GM18858 (cell line): ENCODE data around the gene KRT6C.
"Not testable (repeated sequence)": the region's sequence is repeated elsewhere in the genome, so short reads cannot be mapped to it uniquely, and the experiment has no call there.

Experiments
- ATAC-seq: cut with Tn5 transposase; IDR thresholded peaks from one replicate; pipeline ENCODE4 v1.9.1; 2021; ENCODE audit not compliant: unreplicated experiment

The KRT6C gene

GRCh38 chr12:52461693-52462092 is 11.9 kb downstream of the KRT6C start:
- ATAC-seq, result no peak

GRCh38 chr12:52458861-52459260 is 14.7 kb downstream of the KRT6C start:
- ATAC-seq, result no peak

- no peak for ATAC-seq
Measured at GRCh38 chr12:52455821-52456220, 17.8 kb downstream of the KRT6C start.

GRCh38 chr12:52454411-52455201 is 19.0 kb downstream of the KRT6C start:
- no peak for ATAC-seq

- ATAC-seq, result no peak
Measured at GRCh38 chr12:52452101-52452500, 21.5 kb downstream of the KRT6C start, which contains the start of gene KRT6B. Gene KRT6B, minus strand, starts transcription at chr12:52452146. Its CDS starts 68 bp downstream, at chr12:52452078.

- ATAC-seq, result no peak
Measured at GRCh38 chr12:52448228-52448627, 25.4 kb downstream of the KRT6C start.

- not testable (repeated sequence) for ATAC-seq
Measured at GRCh38 chr12:52447196-52447595, 26.4 kb downstream of the KRT6C start.

- ATAC-seq, result no peak
Measured at GRCh38 chr12:52446367-52447045, 27.1 kb downstream of the KRT6C start.

- ATAC-seq, result no peak
Measured at GRCh38 chr12:52445876-52446275, 27.7 kb downstream of the KRT6C start.

- no peak for ATAC-seq
Measured at GRCh38 chr12:52444647-52445595, 28.7 kb downstream of the KRT6C start.

- no peak for ATAC-seq
Measured at GRCh38 chr12:52443966-52444365, 29.6 kb downstream of the KRT6C start.

GRCh38 chr12:52442600-52443061 is 31.0 kb downstream of the KRT6C start:
- no peak for ATAC-seq

- ATAC-seq, result no peak
Measured at GRCh38 chr12:52441320-52441911, 32.2 kb downstream of the KRT6C start.

GRCh38 chr12:52440821-52441319 is 32.7 kb downstream of the KRT6C start:
- ATAC-seq, result no peak

GRCh38 chr12:52439845-52440244 is 33.8 kb downstream of the KRT6C start:
- ATAC-seq, result no peak

GRCh38 chr12:52439420-52439819 is 34.2 kb downstream of the KRT6C start:
- ATAC-seq, result no peak

GRCh38 chr12:52438305-52439301 is 35.0 kb downstream of the KRT6C start:
- ATAC-seq, result no peak

GRCh38 chr12:52437508-52437907 is 36.1 kb downstream of the KRT6C start:
- ATAC-seq, result no peak

- no peak for ATAC-seq
Measured at GRCh38 chr12:52436828-52437474, 36.7 kb downstream of the KRT6C start.
